SK-N-SH (cell line): Measurements from ENCODE around the gene RASGRF1. TPM values are rescaled to one million over a fixed set of nuclear protein-coding genes. Genes with fewer than 3 reads are reported as not detected.
"Not testable (repeated sequence)": the region's sequence is repeated elsewhere in the genome, so short reads cannot be mapped to it uniquely, and the experiment has no call there.

Experiments
- CTCF ChIA-PET: fragments of 300-600, 350-600 bp; formaldehyde crosslinking; extraction: SDS; loops from one replicate; lab custom pipeline; 2021; lab: Yijun Ruan, JAX
- POLR2A ChIA-PET: fragments of 350-600 bp; sonication (Branson Sonifier 250); formaldehyde crosslinking; extraction: SDS; loops from one replicate; lab custom pipeline; 2020; ENCODE audit warnings: antibody characterized with exemption, inconsistent platforms; lab: Yijun Ruan, JAX
- DNase-seq: peaks from one replicate; pipeline ENCODE4 v3.0.0; 2012
- H2AFZ ChIP-seq: fragments of 200-600 bp; sonication (generic); 2 replicates; pipeline ENCODE4 v1.8.1; 2016; ENCODE audit warnings: antibody characterized with exemption, mild to moderate bottlenecking, low read depth
- H3F3A ChIP-seq: fragments of 200-600 bp; sonication (generic); replicated peaks from 2 replicates; pipeline ENCODE3; 2016; ENCODE audit warnings: antibody characterized with exemption, mild to moderate bottlenecking; ENCODE audit not compliant: insufficient read depth
- H3K27ac ChIP-seq, 2 experiments: fragments of 200-500 bp in 1 of 2; fragments of 200-600 bp in 1 of 2; sonication (Bioruptor generic) in 1 of 2; sonication (generic), shearing (Covaris generic) in 1 of 2; 2 replicates each; pipeline versions ENCODE4 v1.5.1 to v1.6.1; 2014 to 2016; ENCODE audit warnings: low read depth in 2 of 2, inconsistent platforms in 1 of 2, low read length in 1 of 2, mild to moderate bottlenecking in 1 of 2, mixed read lengths in 1 of 2
- H3K27me3 ChIP-seq: fragments of 200-600 bp; sonication (generic), shearing (Covaris generic); 2 replicates; pipeline ENCODE4 v1.6.1; 2016; ENCODE audit warnings: mixed run types; ENCODE audit not compliant: insufficient read depth
- H3K36me3 ChIP-seq, 2 experiments: fragments of 200-500 bp in 1 of 2; fragments of 200-600 bp in 1 of 2; sonication (Bioruptor generic) in 1 of 2; sonication (generic) in 1 of 2; replicated peaks in 1 of 2; 2 replicates each; pipeline versions ENCODE3 to v1.5.1; 2014 to 2016; ENCODE audit warnings: low read length in 1 of 2, mild to moderate bottlenecking in 1 of 2; ENCODE audit not compliant: insufficient read depth in 2 of 2, control insufficient read depth in 1 of 2
- H3K4me1 ChIP-seq, 2 experiments: fragments of 200-500 bp in 1 of 2; fragments of 200-600 bp in 1 of 2; sonication (Bioruptor generic) in 1 of 2; sonication (generic), shearing (Covaris generic) in 1 of 2; 2 replicates each; pipeline versions ENCODE4 v1.5.1 to v1.6.1; 2014 to 2016; ENCODE audit warnings: low read depth in 1 of 2, low read length in 1 of 2, mixed run types in 1 of 2; ENCODE audit not compliant: insufficient read depth in 2 of 2, control insufficient read depth in 1 of 2
- H3K4me2 ChIP-seq: fragments of 200-600 bp; sonication (generic), shearing (Covaris generic); 2 replicates; pipeline ENCODE4 v1.6.1; 2017; ENCODE audit warnings: mixed run types
- H3K4me3 ChIP-seq, 2 experiments: fragments of 200-500 bp in 1 of 2; fragments of 200-600 bp in 1 of 2; sonication (Bioruptor generic) in 1 of 2; sonication (generic), shearing (Covaris generic) in 1 of 2; 2 replicates each; pipeline versions ENCODE4 v1.5.1 to v1.8.1; 2014 to 2016; ENCODE audit warnings: low read depth in 2 of 2, inconsistent platforms in 1 of 2, low read length in 1 of 2, mild to moderate bottlenecking in 1 of 2, mixed read lengths in 1 of 2, moderate library complexity in 1 of 2
- H3K79me2 ChIP-seq: fragments of 200-600 bp; sonication (generic); 2 replicates; pipeline ENCODE4 v1.8.1; 2017; ENCODE audit warnings: mild to moderate bottlenecking; ENCODE audit not compliant: insufficient read depth
- H3K9ac ChIP-seq: fragments of 200-600 bp; sonication (generic); 2 replicates; pipeline ENCODE4 v1.6.1; 2017; ENCODE audit warnings: mixed run types
- H3K9me2 ChIP-seq: fragments of 200-600 bp; sonication (generic); 2 replicates; pipeline ENCODE4 v1.6.1; 2017; ENCODE audit warnings: mixed run types
- H3K9me3 ChIP-seq: fragments of 200-600 bp; sonication (generic); 2 replicates; pipeline ENCODE4 v1.6.1; 2017; ENCODE audit warnings: mixed run types, mild to moderate bottlenecking, moderate library complexity
- H4K20me1 ChIP-seq: fragments of 200-600 bp; sonication (generic); 2 replicates; pipeline ENCODE4 v1.6.1; 2017; ENCODE audit warnings: mild to moderate bottlenecking, mixed run types; ENCODE audit not compliant: insufficient read depth
- CHD2 ChIP-seq: fragments of 150-350 bp; IDR thresholded peaks from 2 replicates; pipeline ENCODE4 v1.6.1; 2018; ENCODE audit warnings: low read length; ENCODE audit not compliant: partially characterized antibody
- CTCF ChIP-seq: fragments of 200-600 bp; sonication (generic); IDR thresholded peaks from 2 replicates; pipeline ENCODE4 v1.6.1; 2017; ENCODE audit warnings: antibody characterized with exemption, mild to moderate bottlenecking, moderate library complexity
- ELF1 ChIP-seq: IDR thresholded peaks from 2 replicates; pipeline ENCODE4 v1.4.0; 2012
- EP300 ChIP-seq, 2 experiments: IDR thresholded peaks; 2 replicates each; pipeline versions ENCODE4 v1.4.0 to v1.6.1; 2012; ENCODE audit warnings: borderline replicate concordance in 1 of 2, low read depth in 1 of 2, low read length in 1 of 2
- FOSL2 ChIP-seq: IDR thresholded peaks from 2 replicates; pipeline ENCODE4 v1.4.0; 2012; ENCODE audit warnings: low read depth, mild to moderate bottlenecking, moderate library complexity, borderline replicate concordance
- FOXM1 ChIP-seq: IDR thresholded peaks from 2 replicates; pipeline ENCODE4 v1.4.0; 2012; ENCODE audit warnings: low read depth, mild to moderate bottlenecking
- MEF2A ChIP-seq: IDR thresholded peaks from 2 replicates; pipeline ENCODE4 v1.4.0; 2012; ENCODE audit warnings: low read depth, borderline replicate concordance
- MXI1 ChIP-seq: IDR thresholded peaks from 2 replicates; pipeline ENCODE4 v1.6.1; 2012; ENCODE audit warnings: mild to moderate bottlenecking, low read depth, low read length, improper control_type of control experiment
- NFIC ChIP-seq: IDR thresholded peaks from 2 replicates; pipeline ENCODE4 v1.4.0; 2012; ENCODE audit warnings: borderline replicate concordance
- RAD21 ChIP-seq: IDR thresholded peaks from 2 replicates; pipeline ENCODE4 v1.6.1; 2012; ENCODE audit warnings: mild to moderate bottlenecking, low read length
- RXRA ChIP-seq: IDR thresholded peaks from 2 replicates; pipeline ENCODE4 v1.4.0; 2012; ENCODE audit warnings: low read depth, mild to moderate bottlenecking, borderline replicate concordance
- SMC3 ChIP-seq: IDR thresholded peaks from 2 replicates; pipeline ENCODE4 v1.6.1; 2012; ENCODE audit warnings: low read depth, low read length, improper control_type of control experiment
- TEAD4 ChIP-seq: IDR thresholded peaks from 2 replicates; pipeline ENCODE4 v1.4.0; 2012; ENCODE audit warnings: mild to moderate bottlenecking, borderline replicate concordance; ENCODE audit not compliant: insufficient read depth
- USF2 ChIP-seq: fragments of 150-350 bp; IDR thresholded peaks from 2 replicates; pipeline ENCODE4 v1.6.1; 2017; ENCODE audit warnings: antibody characterized with exemption, low read length, low read depth, borderline replicate concordance
- YY1 ChIP-seq: IDR thresholded peaks from 2 replicates; pipeline ENCODE4 v1.4.0; 2012; ENCODE audit warnings: low read depth, mild to moderate bottlenecking
- WGBS: methylation state at CpG from one replicate; pipeline ENCODE4 v1.1.6; 2017; ENCODE audit warnings: low lambda C conversion rate; 5-methylcytosine and 5-hydroxymethylcytosine counted together
- polyA plus RNA-seq, 3 experiments: library from polyadenylated mRNA; depleted of rRNA; stranded (reverse); fragments of >200 nt; gene quantifications; 2 replicates each; pipeline ENCODE4 v1.2.3, GENCODE V29; 2012

The RASGRF1 gene
- polyA plus RNA-seq, 1 of the 3 experiments (the other 2 are of a cell fraction): 0.10 TPM

DNA sequence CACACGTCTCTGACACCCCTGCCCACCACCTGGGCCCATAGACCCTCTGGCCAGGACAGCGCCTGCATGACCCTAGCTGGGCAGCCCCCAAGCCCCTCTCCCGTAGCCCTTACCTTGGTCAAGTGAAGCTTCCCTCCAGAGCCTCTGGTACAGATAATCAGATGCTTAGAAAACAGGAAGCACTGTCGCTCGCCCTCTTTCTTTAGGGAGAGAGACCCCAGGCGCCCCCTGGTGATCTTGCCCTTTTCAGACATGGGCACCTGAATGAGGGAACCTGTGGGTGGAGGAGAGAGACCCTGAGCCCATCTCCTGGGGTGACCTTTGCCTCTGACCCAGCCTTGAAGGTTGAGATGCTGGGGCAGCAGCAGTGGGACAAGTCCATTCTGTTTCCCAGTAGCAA, 65.4 kb downstream of the RASGRF1 start:
- H3F3A ChIP-seq: no peaks in the 10 kb centered on the region
- no peak overlapping the region for H3K4me3 ChIP-seq
- H3K79me2 ChIP-seq: no peaks in the 10 kb centered on the region
- no peaks in the 10 kb centered on the region; a peak in 1 of 4 replicates for H3K4me1 ChIP-seq
- ChIA-PET POLR2A (no interaction called here), CTCF (interaction anchor here (0.6 to 17.2 kb wide), 6 partner anchors 10 to 158 kb away, joined by 3 to 629 read pairs (median 4); no protein-coding TSS in a partner anchor)
- H3K4me2 ChIP-seq: no peak overlapping the region
- H3K27me3 ChIP-seq: no peaks in the 10 kb centered on the region; the same call in 1 of the 2 replicates
- no peak overlapping the region for H3K9ac ChIP-seq
- DNase-seq: peak; percentile 50
- no peaks in the 10 kb centered on the region for H3K9me2 ChIP-seq
- WGBS: 60% methylated on average over 5 of the region's 6 CpGs
- H3K27ac ChIP-seq: no peak overlapping the region
- no peaks in the 10 kb centered on the region for H3K9me3 ChIP-seq
- no peak overlapping the region for H2AFZ ChIP-seq
- no peaks in the 10 kb centered on the region for H4K20me1 ChIP-seq
- no peaks in the 10 kb centered on the region for H3K36me3 ChIP-seq
- TF ChIP-seq RAD21 (peak; percentile 34), CTCF (no peak), FOSL2 (no peak), SMC3 (0 out of 2 replicates have a peak, but pooled peaks have one; percentile 18)

DNA sequence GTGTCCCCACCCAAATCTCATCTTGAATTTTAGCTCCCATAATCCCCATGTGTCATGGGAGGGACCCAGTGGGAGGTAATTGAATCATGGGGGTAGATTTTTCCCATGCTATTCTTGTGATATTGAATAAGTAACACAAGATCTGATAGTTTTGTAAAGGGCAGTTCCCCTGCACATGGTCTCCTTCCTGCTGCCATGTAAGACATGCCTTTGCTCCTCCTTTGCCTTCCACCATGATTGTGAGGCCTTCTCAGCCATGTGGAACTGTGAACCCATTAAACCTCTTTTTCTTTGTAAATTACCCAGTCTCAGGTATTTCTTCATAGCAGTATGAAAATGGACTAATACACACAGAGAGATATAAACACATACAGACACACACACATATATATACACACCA, 66.1 kb downstream of the RASGRF1 start:
- H3K4me1 ChIP-seq, H2AFZ ChIP-seq, H3K9me3 ChIP-seq, DNase-seq, H3K9ac ChIP-seq, H3K36me3 ChIP-seq, H3K27ac ChIP-seq, H4K20me1 ChIP-seq, H3K79me2 ChIP-seq, H3K4me2 ChIP-seq, POLR2A ChIA-PET, H3K27me3 ChIP-seq, H3F3A ChIP-seq, H3K9me2 ChIP-seq, H3K4me3 ChIP-seq: not testable (repeated sequence)
- CTCF ChIA-PET: interaction anchor here (0.9 to 17.2 kb wide), 4 partner anchors 11 to 159 kb away, joined by 4 to 629 read pairs (median 9); no protein-coding TSS in a partner anchor

GRCh38 chr15:79023918-79024317, 66.7 kb downstream of the RASGRF1 start:
- POLR2A ChIA-PET: no interaction called here

More at GRCh38 chr15:79023918-79024317, 66.7 kb downstream of the RASGRF1 start:
- Histone ChIP-seq H2AFZ (no peak overlapping the region), H3K27ac (no peak overlapping the region), H3K27me3 (no peaks in the 10 kb centered on the region), H3K4me2 (no peak overlapping the region), H3K4me1 (no peaks in the 10 kb centered on the region; a peak in 1 of 4 replicates), H3K9me2 (no peaks in the 10 kb centered on the region), H3K9ac (no peak overlapping the region), H3K36me3 (no peaks in the 10 kb centered on the region), H3F3A (no peaks in the 10 kb centered on the region), H4K20me1 (no peaks in the 10 kb centered on the region), H3K4me3 (no peak overlapping the region), H3K79me2 (no peaks in the 10 kb centered on the region), H3K9me3 (no peaks in the 10 kb centered on the region)
- DNase-seq: no peak
- WGBS: 50% methylated on average over 1 of the region's 1 CpG
- TF ChIP-seq SMC3 (no peak), NFIC (no peak), MEF2A (no peak), USF2 (no peak), MXI1 (no peak), EP300 (IDR thresholded peaks at IDR 0.05; ENCODE audit: borderline replicate concordance in 1 of 2, low read depth in 1 of 2, low read length in 1 of 2) (no peak), CHD2 (no peak), RXRA (no peak), YY1 (no peak), TEAD4 (no peak), FOXM1 (no peak), ELF1 (no peak)
- CTCF ChIA-PET: interaction anchor here (3.2 to 17.2 kb wide), 2 partner anchors 116 to 159 kb away, joined by 14 to 629 read pairs; no protein-coding TSS in a partner anchor
